Adrenal gland (tissue), 12 donors: ENCODE measurements around the gene MRPS12. TPM values are rescaled to one million over a fixed set of nuclear protein-coding genes. Genes with fewer than 3 reads are reported as not detected.

Source experiments
- DNase-seq, 7 donors: peaks; one replicate each; pipeline ENCODE4 v3.0.0-alpha.2; 2019 to 2020
- H3K27ac ChIP-seq, 5 donors: fragments of 200-600 bp; sonication (generic) in 4 of 5; 1 replicate in 3 of 5; 2 replicates in 2 of 5; pipeline versions ENCODE4 v1.5.1 to v1.8.0; 2016 to 2020; ENCODE audit warnings: mild to moderate bottlenecking in 1 of 5
- H3K27me3 ChIP-seq: fragments of 200-600 bp; 2 replicates; pipeline ENCODE4 v1.8.0; 2021
- H3K36me3 ChIP-seq, 2 donors: fragments of 200-600 bp; replicated peaks in 1 of 2; 1 replicate in 1 of 2; 2 replicates in 1 of 2; pipeline versions ENCODE4 v1.5.1 to v1.8.0; 2018 to 2022
- H3K4me1 ChIP-seq, 2 donors: fragments of 200-600 bp; replicated peaks in 1 of 2; 1 replicate in 1 of 2; 2 replicates in 1 of 2; pipeline versions ENCODE4 v1.5.1 to v1.8.0; 2018 to 2021
- H3K4me3 ChIP-seq, 4 donors: fragments of 200-600 bp; sonication (generic) in 3 of 4; one replicate each; pipeline ENCODE4 v1.5.1; 2016 to 2018
- H3K9me3 ChIP-seq, 3 donors: fragments of 200-600 bp; sonication (generic) in 1 of 3; replicated peaks in 1 of 3; 1 replicate in 2 of 3; 2 replicates in 1 of 3; pipeline versions ENCODE4 v1.5.1 to v1.8.0; 2016 to 2021
- POLR2A ChIP-seq, 2 donors: fragments of 450-650 bp; IDR thresholded peaks; one replicate each; pipeline ENCODE4 v1.6.1; 2017; ENCODE audit warnings: antibody characterized with exemption in 2 of 2, mild to moderate bottlenecking in 2 of 2, moderate library complexity in 1 of 2
- WGBS, 4 donors: extraction: QIAGEN DNeasy Blood & Tissue Kit in 2 of 4; methylation state at CpG; one replicate each; pipeline versions ENCODE4 v1.1.5 to v1.1.7; 2013 to 2017; 5-methylcytosine and 5-hydroxymethylcytosine counted together
- intact Hi-C, 2 donors: fragments of 100-400 bp; cut with DNase I; formaldehyde crosslinking; loops; one replicate each; pipeline versions ENCODE4 v1.14.1 to v1.15.0; 2022 to 2023
- polyA plus RNA-seq, 3 donors: library from polyadenylated mRNA; stranded (reverse); fragments of 200-250 nt in 2 of 3; fragments of 350-450 nt in 1 of 3; fragmentation: Illumina TruSeq in 1 of 3; extraction: RNeasy Lipid Tissue Mini Kit (QIAGEN cat#74804) in 1 of 3; gene quantifications; one replicate each; pipeline ENCODE4 v1.2.3, GENCODE V29; 2013 to 2014
- total RNA-seq, 9 donors: library from RNA; depleted of rRNA in 4 of 9; stranded (reverse); fragments of >200 nt in 4 of 9; fragments of 120-200 nt in 1 of 9; fragmentation: NEBNext Ultra II Directional in 1 of 9; extraction: Animal tissue kit (Norgen Biotek cat#: 25700) in 1 of 9; gene quantifications; one replicate each; pipeline versions ENCODE4 v1.1.0 to v1.2.4, GENCODE V29; 2013 to 2023
- TF ChIP-seq, protein P1 (sequence below), 6 experiments: fragments of 450-650 bp in 4 of 6; fragments of 200-600 bp in 2 of 6; sonication (generic) in 1 of 6; IDR thresholded peaks; 1 replicate in 5 of 6; 2 replicates in 1 of 6; pipeline versions ENCODE4 v1.5.1 to v1.8.0; 2016 to 2021; ENCODE audit warnings: antibody characterized with exemption in 6 of 6, mild to moderate bottlenecking in 2 of 6, moderate library complexity in 1 of 6
- donor health status: healthy with polysubstance abuse.
- donor health status: Bipolar disorder and iron deficiency.
- donor health status: DM: yes; HTN: yes; CAD: no.
- donor health status: DM: no; HTN: no; CAD: no.
- donor health status: DM: no; HTN: no; CAD: no.
- donor health status: DM: yes; HTN: yes; CAD: no.

MRPS12 gene
- total and polyA plus RNA-seq, 12 donors, result 14.6 to 64.4 (median 43.3) TPM

- TF ChIP-seq, protein P1, sequence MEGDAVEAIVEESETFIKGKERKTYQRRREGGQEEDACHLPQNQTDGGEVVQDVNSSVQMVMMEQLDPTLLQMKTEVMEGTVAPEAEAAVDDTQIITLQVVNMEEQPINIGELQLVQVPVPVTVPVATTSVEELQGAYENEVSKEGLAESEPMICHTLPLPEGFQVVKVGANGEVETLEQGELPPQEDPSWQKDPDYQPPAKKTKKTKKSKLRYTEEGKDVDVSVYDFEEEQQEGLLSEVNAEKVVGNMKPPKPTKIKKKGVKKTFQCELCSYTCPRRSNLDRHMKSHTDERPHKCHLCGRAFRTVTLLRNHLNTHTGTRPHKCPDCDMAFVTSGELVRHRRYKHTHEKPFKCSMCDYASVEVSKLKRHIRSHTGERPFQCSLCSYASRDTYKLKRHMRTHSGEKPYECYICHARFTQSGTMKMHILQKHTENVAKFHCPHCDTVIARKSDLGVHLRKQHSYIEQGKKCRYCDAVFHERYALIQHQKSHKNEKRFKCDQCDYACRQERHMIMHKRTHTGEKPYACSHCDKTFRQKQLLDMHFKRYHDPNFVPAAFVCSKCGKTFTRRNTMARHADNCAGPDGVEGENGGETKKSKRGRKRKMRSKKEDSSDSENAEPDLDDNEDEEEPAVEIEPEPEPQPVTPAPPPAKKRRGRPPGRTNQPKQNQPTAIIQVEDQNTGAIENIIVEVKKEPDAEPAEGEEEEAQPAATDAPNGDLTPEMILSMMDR (IDR thresholded peaks at IDR 0.05), result no peak
- no peak for TF ChIP-seq POLR2A (IDR thresholded peaks at IDR 0.05)
- H3K9me3 ChIP-seq, result no peaks in the 10 kb centered on the region
- no peak for DNase-seq
- peaks cover 0 to 36% of the 10 kb centered on the region in 2 donors for H3K36me3 ChIP-seq
- H3K4me3 ChIP-seq, result no peak overlapping the region
- 90 to 96% (median 94%) methylated on average over 12 to 17 of the region's 17 CpGs for WGBS, 4 donors
- peaks cover 10 to 13% of the 10 kb centered on the region in 2 donors for H3K4me1 ChIP-seq
- intact Hi-C loops, result no loop called here
- no peaks in the 10 kb centered on the region for H3K27me3 ChIP-seq
- H3K27ac ChIP-seq, result no peak overlapping the region
Observed at GRCh38 chr19:38888876-38889275, 41.9 kb upstream of the MRPS12 start.

- intact Hi-C loops, result no loop called here
- no peak overlapping the region for H3K27ac ChIP-seq
- H3K9me3 ChIP-seq, result no peaks in the 10 kb centered on the region
- no peak overlapping the region for H3K4me3 ChIP-seq
- 85 to 99% (median 92%) methylated on average over 5 to 8 of the region's 8 CpGs for WGBS, 4 donors
- peaks cover 10 to 13% of the 10 kb centered on the region in 2 donors for H3K4me1 ChIP-seq
- DNase-seq, result no peak
- TF ChIP-seq, protein P1 (IDR thresholded peaks at IDR 0.05), result no peak
- no peak for TF ChIP-seq POLR2A (IDR thresholded peaks at IDR 0.05)
- peaks cover 0 to 36% of the 10 kb centered on the region in 2 donors for H3K36me3 ChIP-seq
- no peaks in the 10 kb centered on the region for H3K27me3 ChIP-seq
Observed at GRCh38 chr19:38889803-38890202, 40.9 kb upstream of the MRPS12 start.

- no peak overlapping the region for H3K27ac ChIP-seq
- no peaks in the 10 kb centered on the region for H3K27me3 ChIP-seq
- peaks cover 0 to 36% of the 10 kb centered on the region in 2 donors for H3K36me3 ChIP-seq
- H3K4me1 ChIP-seq, result peaks cover 10 to 13% of the 10 kb centered on the region in 2 donors
- intact Hi-C loops, result no loop called here
- DNase-seq, result no peak
- no peaks in the 10 kb centered on the region for H3K9me3 ChIP-seq
- no peak overlapping the region for H3K4me3 ChIP-seq
- TF ChIP-seq POLR2A (IDR thresholded peaks at IDR 0.05), result no peak
- TF ChIP-seq, protein P1 (IDR thresholded peaks at IDR 0.05), result no peak
Observed at GRCh38 chr19:38890686-38891085, 40.1 kb upstream of the MRPS12 start.

DNA sequence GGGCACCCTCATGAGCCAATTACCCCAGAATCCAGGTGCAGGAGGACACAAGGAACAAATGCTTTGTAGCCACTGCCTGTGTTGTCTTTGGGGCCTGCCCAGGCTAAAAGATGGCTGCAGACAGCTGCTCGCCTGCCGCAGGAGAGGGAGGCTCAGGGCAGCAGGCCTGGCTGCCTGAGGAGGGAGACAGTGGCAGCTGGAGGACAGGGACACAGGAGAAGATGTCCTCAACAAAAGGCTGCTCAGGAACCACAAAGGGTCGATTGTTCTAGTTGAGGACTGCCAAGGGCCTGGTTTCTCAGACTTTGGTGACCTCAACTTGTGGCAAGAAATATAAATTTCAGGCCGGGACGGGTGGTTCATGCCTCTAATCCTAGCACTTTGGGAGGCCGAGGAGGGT lies 39.0 kb upstream of the MRPS12 start:
- Histone ChIP-seq H3K27me3 (no peaks in the 10 kb centered on the region), H3K9me3 (no peaks in the 10 kb centered on the region), H3K27ac (no peak overlapping the region), H3K36me3 (peaks cover 0 to 36% of the 10 kb centered on the region in 2 donors), H3K4me3 (no peak overlapping the region), H3K4me1 (peaks cover 6 to 10% of the 10 kb centered on the region in 2 donors)
- 88 to 95% (median 89%) methylated on average over 4 to 6 of the region's 6 CpGs for WGBS, 4 donors
- intact Hi-C loops, result no loop called here
- DNase-seq, result no peak
- no peak for TF ChIP-seq POLR2A (IDR thresholded peaks at IDR 0.05)
- TF ChIP-seq, protein P1 (IDR thresholded peaks at IDR 0.05), result no peak
